ENCODE data around the gene LGALS13.

The LGALS13 gene

GRCh38 chr19:39563408-39563807 is 38.9 kb upstream of the LGALS13 start:
- H3K27me3 ChIP-seq (replicated peaks; ENCODE audit: insufficient read depth, low read length) = no peaks in the 10 kb centered on the region
- no peak overlapping the region for H2AFZ ChIP-seq (ENCODE audit: low read length)

GRCh38 chr19:39566064-39566463 is 36.3 kb upstream of the LGALS13 start:
- Histone ChIP-seq H2AFZ (ENCODE audit: low read length) (no peak overlapping the region), H3K36me3 (replicated peaks; ENCODE audit: insufficient read depth, low read length) (no peaks in the 10 kb centered on the region)

More at GRCh38 chr19:39563408-39563807, 38.9 kb upstream of the LGALS13 start:
- no peak overlapping the region for H3K4me2 ChIP-seq (ENCODE audit: low read depth, low read length)
- no peak for DNase-seq
- H3K36me3 ChIP-seq (replicated peaks; ENCODE audit: insufficient read depth, low read length) = no peaks in the 10 kb centered on the region
- H3K9ac ChIP-seq (ENCODE audit: low read length) = no peak overlapping the region
- H3F3A ChIP-seq (ENCODE audit: insufficient read depth, low read length) = no peaks in the 10 kb centered on the region
- no peaks in the 10 kb centered on the region for H3K9me2 ChIP-seq (replicated peaks; ENCODE audit: insufficient read depth, low read length)
- peaks cover 5% of the 10 kb centered on the region for H3K4me1 ChIP-seq (ENCODE audit: low read length)
- no peak overlapping the region for H3K4me3 ChIP-seq (ENCODE audit: low read length)
- no peak for TF ChIP-seq EZH2phosphoT487 (IDR thresholded peaks at IDR 0.05; ENCODE audit: low read length)
- no peak for TF ChIP-seq CTCF (IDR thresholded peaks at IDR 0.05; ENCODE audit: low read length)
- TF ChIP-seq EZH2 (optimal IDR thresholded peaks at IDR 0.05; ENCODE audit: low read depth, low read length) = no peak
- no peaks in the 10 kb centered on the region for H4K20me1 ChIP-seq (ENCODE audit: insufficient read depth, low read length)
- H3K27ac ChIP-seq (ENCODE audit: low read length) = no peak overlapping the region
- H3K79me2 ChIP-seq (ENCODE audit: low read length) = no peaks in the 10 kb centered on the region
- H3K9me3 ChIP-seq (replicated peaks; ENCODE audit: insufficient read depth, low read length) = no peaks in the 10 kb centered on the region

GRCh38 chr19:39568604-39569003 is 33.7 kb upstream of the LGALS13 start:
- no peak for DNase-seq
- Histone ChIP-seq H3K4me2 (ENCODE audit: low read depth, low read length) (no peak overlapping the region), H2AFZ (ENCODE audit: low read length) (no peak overlapping the region), H3K27ac (ENCODE audit: low read length) (no peak overlapping the region), H3K27me3 (replicated peaks; ENCODE audit: insufficient read depth, low read length) (no peaks in the 10 kb centered on the region), H3K36me3 (replicated peaks; ENCODE audit: insufficient read depth, low read length) (no peaks in the 10 kb centered on the region), H3K4me3 (ENCODE audit: low read length) (no peak overlapping the region), H4K20me1 (ENCODE audit: insufficient read depth, low read length) (no peaks in the 10 kb centered on the region), H3K4me1 (ENCODE audit: low read length) (no peaks in the 10 kb centered on the region), H3K9me3 (replicated peaks; ENCODE audit: insufficient read depth, low read length) (no peaks in the 10 kb centered on the region), H3K79me2 (ENCODE audit: low read length) (no peaks in the 10 kb centered on the region), H3K9me2 (replicated peaks; ENCODE audit: insufficient read depth, low read length) (no peaks in the 10 kb centered on the region), H3F3A (ENCODE audit: insufficient read depth, low read length) (no peaks in the 10 kb centered on the region), H3K9ac (ENCODE audit: low read length) (no peak overlapping the region)
- TF ChIP-seq CTCF (IDR thresholded peaks at IDR 0.05; ENCODE audit: low read length) (no peak), EZH2 (optimal IDR thresholded peaks at IDR 0.05; ENCODE audit: low read depth, low read length) (no peak), EZH2phosphoT487 (IDR thresholded peaks at IDR 0.05; ENCODE audit: low read length) (no peak)

More at GRCh38 chr19:39566064-39566463, 36.3 kb upstream of the LGALS13 start:
- Histone ChIP-seq H4K20me1 (ENCODE audit: insufficient read depth, low read length) (no peaks in the 10 kb centered on the region), H3K4me1 (ENCODE audit: low read length) (no peaks in the 10 kb centered on the region), H3K4me3 (ENCODE audit: low read length) (no peak overlapping the region), H3F3A (ENCODE audit: insufficient read depth, low read length) (no peaks in the 10 kb centered on the region), H3K79me2 (ENCODE audit: low read length) (no peaks in the 10 kb centered on the region), H3K27me3 (replicated peaks; ENCODE audit: insufficient read depth, low read length) (no peaks in the 10 kb centered on the region), H3K9ac (ENCODE audit: low read length) (no peak overlapping the region), H3K9me2 (replicated peaks; ENCODE audit: insufficient read depth, low read length) (no peaks in the 10 kb centered on the region), H3K9me3 (replicated peaks; ENCODE audit: insufficient read depth, low read length) (no peaks in the 10 kb centered on the region), H3K4me2 (ENCODE audit: low read depth, low read length) (no peak overlapping the region), H3K27ac (ENCODE audit: low read length) (no peak overlapping the region)
- TF ChIP-seq EZH2 (optimal IDR thresholded peaks at IDR 0.05; ENCODE audit: low read depth, low read length) (no peak), CTCF (IDR thresholded peaks at IDR 0.05; ENCODE audit: low read length) (no peak), EZH2phosphoT487 (IDR thresholded peaks at IDR 0.05; ENCODE audit: low read length) (no peak)
- DNase-seq = no peak
